Astrocyte of the spinal cord (primary cell): ENCODE data around the gene ITSN2.

ENCODE experiments used
- DNase-seq: peaks from one replicate; pipeline ENCODE4 v3.0.0; 2011; ENCODE audit warnings: low read depth, low spot score
- H3K4me3 ChIP-seq: 2 replicates; pipeline ENCODE4 v1.5.1; 2011; ENCODE audit warnings: low read depth, mild to moderate bottlenecking, low read length, moderate library complexity
- CTCF ChIP-seq: IDR thresholded peaks from 2 replicates; pipeline ENCODE4 v1.5.1; 2012; ENCODE audit warnings: low read depth, mild to moderate bottlenecking, low read length, inconsistent platforms
- in situ Hi-C: cut with HindIII; loops from 2 replicates; pipeline ENCODE4 v1.10.0; 2017; ENCODE audit warnings: low sequenced_read_pairs

Gene ITSN2

GRCh38 chr2:24179683-24180082 lies 180.7 kb downstream of the ITSN2 start:
- no peak for TF ChIP-seq CTCF
- no peak overlapping the region for H3K4me3 ChIP-seq
- DNase-seq: no peak
- in situ Hi-C loops: no loop called here

GRCh38 chr2:24176326-24176725 lies 184.0 kb downstream of the ITSN2 start:
- DNase-seq: no peak
- H3K4me3 ChIP-seq: no peak overlapping the region
- in situ Hi-C loops: no loop called here
- no peak for TF ChIP-seq CTCF

- in situ Hi-C loops: no loop called here
- H3K4me3 ChIP-seq: no peak overlapping the region
- DNase-seq: no peak
- TF ChIP-seq CTCF: no peak
Observed at GRCh38 chr2:24175631-24176187, 184.6 kb downstream of the ITSN2 start.

- no peak within 1 kb of the TSS for H3K4me3 ChIP-seq
- in situ Hi-C loops: no loop called here
- no peak for DNase-seq
Observed at GRCh38 chr2:24174851-24175277, 185.5 kb downstream of the ITSN2 start, which contains the start of gene FAM228A. Gene FAM228A, plus strand, starts transcription at chr2:24175053. Its CDS starts 428 bp downstream, at chr2:24175481.

GRCh38 chr2:24169023-24169422 lies 191.3 kb downstream of the ITSN2 start:
- DNase-seq: no peak
- H3K4me3 ChIP-seq: no peak overlapping the region
- in situ Hi-C loops: no loop called here
- no peak for TF ChIP-seq CTCF

More at GRCh38 chr2:24174851-24175277, 185.5 kb downstream of the ITSN2 start, which contains the start of gene FAM228A:
- TF ChIP-seq CTCF: no peak

- TF ChIP-seq CTCF: peak; percentile 50
- no peak overlapping the region for H3K4me3 ChIP-seq
- no peak for DNase-seq
- in situ Hi-C loops: no loop called here
Observed at GRCh38 chr2:24164416-24164973, 195.8 kb downstream of the ITSN2 start.
